Lower leg skin (tissue), 4 donors: ENCODE measurements around the gene NLRP1. TPM values are rescaled to one million over a fixed set of nuclear protein-coding genes. Genes with fewer than 3 reads are reported as not detected.
A peak's percentile ranks its signal among the peaks of the same experiment; 100 is the strongest.

Experiments used
- DNase-seq, 2 donors: peaks; one replicate each; pipeline ENCODE4 v3.0.0-alpha.2; 2019; ENCODE audit warnings: low spot score in 2 of 2
- H3K4me3 ChIP-seq: fragments of 200-600 bp; sonication (generic); 2 replicates; pipeline ENCODE4 v1.5.1; 2017; ENCODE audit warnings: mild to moderate bottlenecking, low read depth; ENCODE audit not compliant: poor library complexity, severe bottlenecking
- CTCF ChIP-seq, 3 donors: fragments of 450-650 bp; IDR thresholded peaks; one replicate each; pipeline ENCODE4 v1.5.1; 2016; ENCODE audit warnings: antibody characterized with exemption in 3 of 3, mild to moderate bottlenecking in 3 of 3, moderate library complexity in 2 of 3
- POLR2A ChIP-seq, 2 donors: fragments of 450-650 bp; IDR thresholded peaks; one replicate each; pipeline ENCODE4 v1.6.1; 2016 to 2017; ENCODE audit warnings: antibody characterized with exemption in 2 of 2, mild to moderate bottlenecking in 1 of 2, moderate library complexity in 1 of 2
- WGBS, 2 donors: methylation state at CpG; one replicate each; pipeline ENCODE4 v1.1.5; 2018; 5-methylcytosine and 5-hydroxymethylcytosine counted together
- intact Hi-C: fragments of 100-400 bp; cut with DNase I; formaldehyde crosslinking; loops from one replicate; pipeline ENCODE4 v1.15.0; 2023; ENCODE audit warnings: low total_unique reads
- total RNA-seq, 4 donors: library from RNA; depleted of rRNA; stranded (reverse); fragments of >200 nt; gene quantifications; one replicate each; pipeline ENCODE4 v1.1.0, GENCODE V29; 2016

The NLRP1 gene
- total RNA-seq, 4 donors from 2014 or later = 55.5 to 163 (median 68.9) TPM

DNA sequence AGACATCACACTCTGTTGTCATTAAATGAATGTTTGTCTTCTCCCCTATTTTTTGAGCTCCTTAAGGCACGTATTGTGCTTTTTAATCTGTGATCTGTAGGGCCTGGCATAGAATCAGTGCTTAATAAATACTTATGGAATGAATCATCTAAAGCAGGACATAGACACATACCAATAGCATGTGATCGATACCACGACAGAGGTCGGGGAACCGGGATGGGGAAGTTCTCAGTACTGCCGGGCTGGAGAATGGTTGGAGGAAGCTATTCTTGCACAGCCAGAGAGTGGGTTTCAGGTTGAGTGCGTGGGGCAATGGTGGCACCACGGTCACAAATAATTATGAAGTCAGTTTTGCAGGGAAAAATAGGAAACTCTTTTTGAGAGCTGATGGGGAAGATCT, 26.8 kb downstream of the NLRP1 start:
- 43 to 48% methylated on average over 8 of the region's 8 CpGs for WGBS, 2 donors
- intact Hi-C loops = no loop called here
- no peak for DNase-seq
- no peak for TF ChIP-seq POLR2A (IDR thresholded peaks at IDR 0.05)
- TF ChIP-seq CTCF (IDR thresholded peaks at IDR 0.05) = no peak
- H3K4me3 ChIP-seq = no peak overlapping the region

- intact Hi-C loops = no loop called here
- no peak overlapping the region for H3K4me3 ChIP-seq
- TF ChIP-seq CTCF (IDR thresholded peaks at IDR 0.05) (no peak), POLR2A (IDR thresholded peaks at IDR 0.05) (no peak)
- 62 to 63% methylated on average over 3 of the region's 3 CpGs for WGBS, 2 donors
- no peak for DNase-seq
Observed at GRCh38 chr17:5555254-5555653, 29.1 kb downstream of the NLRP1 start.

- DNase-seq = no peak
- intact Hi-C loops = no loop called here
- TF ChIP-seq POLR2A (IDR thresholded peaks at IDR 0.05) (no peak), CTCF (IDR thresholded peaks at IDR 0.05) (no peak)
- no peak overlapping the region for H3K4me3 ChIP-seq
- 77 to 84% methylated on average over 3 of the region's 3 CpGs for WGBS, 2 donors
Observed at GRCh38 chr17:5553479-5553878, 30.8 kb downstream of the NLRP1 start.

DNA sequence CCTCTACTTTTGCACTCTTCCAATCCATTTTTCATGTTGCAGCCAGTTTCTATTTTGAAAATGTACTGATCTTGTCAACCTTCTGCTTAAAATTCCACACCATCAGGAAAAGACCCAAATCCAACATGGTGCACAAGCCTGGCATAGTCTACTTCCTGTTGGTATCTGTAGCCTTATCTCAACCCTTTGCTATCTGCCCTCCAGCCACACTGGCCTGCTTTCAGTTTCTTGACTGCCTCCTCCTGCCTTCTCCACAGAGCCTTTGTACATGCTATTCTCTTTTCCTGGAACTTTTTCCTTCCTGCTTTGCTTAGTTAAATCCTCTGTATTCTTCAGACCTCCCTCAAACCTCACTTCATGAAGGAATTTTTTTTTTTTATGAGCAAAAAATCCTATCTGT, 31.5 kb downstream of the NLRP1 start:
- intact Hi-C loops = no loop called here

GRCh38 chr17:5545051-5545987, 39.0 kb downstream of the NLRP1 start:
- intact Hi-C loops = no loop called here
- DNase-seq = peak in 1 of 2 donors; percentile 59
- 78 to 81% methylated on average over 9 of the region's 9 CpGs for WGBS, 2 donors
- no peak overlapping the region for H3K4me3 ChIP-seq
- no peak for TF ChIP-seq POLR2A (IDR thresholded peaks at IDR 0.05)
- TF ChIP-seq CTCF (IDR thresholded peaks at IDR 0.05) = no peak

More for the DNA sequence above, 31.5 kb downstream of the NLRP1 start:
- no peak for DNase-seq
- TF ChIP-seq CTCF (IDR thresholded peaks at IDR 0.05) = no peak
- no peak for TF ChIP-seq POLR2A (IDR thresholded peaks at IDR 0.05)
- H3K4me3 ChIP-seq = no peak overlapping the region
